T-helper 2 cell treated with Interferon-gamma antibody and Interleukin-4, amounts not matched to agents 5 μg/mL and 100 μg/mL, for 36 hours (primary cell): ENCODE results near the gene JOSD2.

Experiments used
- DNase-seq: peaks from one replicate; pipeline ENCODE4 v3.0.0; 2021; ENCODE audit warnings: low spot score
- H3K27ac Mint-ChIP-seq: one replicate; pipeline ENCODE4 v1.8.0; 2021; ENCODE audit warnings: mild to moderate bottlenecking, mixed read lengths
- H3K27me3 Mint-ChIP-seq: one replicate; pipeline ENCODE4 v1.8.0; 2021; ENCODE audit warnings: low read depth, mixed read lengths
- H3K36me3 Mint-ChIP-seq: one replicate; pipeline ENCODE4 v1.8.0; 2021; ENCODE audit warnings: low read depth, mixed read lengths
- H3K4me1 Mint-ChIP-seq: one replicate; pipeline ENCODE4 v1.8.0; 2021; ENCODE audit warnings: low read depth, mixed read lengths
- H3K4me3 Mint-ChIP-seq: one replicate; pipeline ENCODE4 v1.8.0; 2022; ENCODE audit warnings: mild to moderate bottlenecking, moderate library complexity, mixed read lengths
- H3K9me3 Mint-ChIP-seq: one replicate; pipeline ENCODE4 v1.8.0; 2021; ENCODE audit warnings: mixed read lengths

JOSD2 gene

DNA sequence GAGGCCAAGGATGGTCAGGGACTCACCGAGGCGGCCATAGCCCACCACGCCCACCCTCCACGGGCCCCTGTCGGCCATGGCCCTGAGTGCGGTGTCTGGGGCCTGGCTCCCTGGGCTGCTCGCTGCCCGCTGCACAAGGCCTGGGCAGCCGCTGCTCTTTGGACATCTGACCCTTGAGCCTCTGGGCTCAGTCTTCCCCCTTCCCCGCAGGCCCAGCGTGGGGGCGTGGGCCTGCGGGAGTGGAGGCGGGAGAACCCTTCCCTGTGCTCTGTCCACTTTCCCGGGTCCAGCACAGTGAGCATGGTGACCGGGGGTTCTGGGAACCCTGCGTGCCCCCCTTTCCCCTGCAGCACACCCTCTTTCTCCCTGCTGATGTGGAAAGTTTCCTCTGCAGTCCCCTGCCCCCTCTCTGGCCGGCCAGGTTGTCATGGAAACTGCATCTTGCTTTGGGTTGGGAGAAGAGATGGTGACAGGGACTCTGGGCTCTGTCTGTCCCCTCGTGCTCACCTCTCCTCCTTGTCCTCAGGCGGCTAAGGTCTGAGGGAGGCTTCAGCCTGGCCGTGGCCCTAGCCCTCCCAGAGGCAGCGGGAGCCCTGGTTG is 2.9 kb upstream of the JOSD2 start, which contains the start of gene ASPDH:
Gene ASPDH, minus strand, starts transcription at position 168 of the 600 bp plus-strand sequence. Its CDS starts 90 bp downstream, at position 78.
- no peaks in the 10 kb centered on the region for H3K27me3 Mint-ChIP-seq
- no peak for DNase-seq
- H3K9me3 Mint-ChIP-seq: no peaks in the 10 kb centered on the region
- H3K4me3 Mint-ChIP-seq: peak within 1 kb of the TSS; percentile 49
- H3K36me3 Mint-ChIP-seq: peaks cover under 1% of the 10 kb centered on the region
- peak within 1 kb of the TSS; percentile 57 for H3K27ac Mint-ChIP-seq
- H3K4me1 Mint-ChIP-seq: peaks cover 11% of the 10 kb centered on the region

DNA sequence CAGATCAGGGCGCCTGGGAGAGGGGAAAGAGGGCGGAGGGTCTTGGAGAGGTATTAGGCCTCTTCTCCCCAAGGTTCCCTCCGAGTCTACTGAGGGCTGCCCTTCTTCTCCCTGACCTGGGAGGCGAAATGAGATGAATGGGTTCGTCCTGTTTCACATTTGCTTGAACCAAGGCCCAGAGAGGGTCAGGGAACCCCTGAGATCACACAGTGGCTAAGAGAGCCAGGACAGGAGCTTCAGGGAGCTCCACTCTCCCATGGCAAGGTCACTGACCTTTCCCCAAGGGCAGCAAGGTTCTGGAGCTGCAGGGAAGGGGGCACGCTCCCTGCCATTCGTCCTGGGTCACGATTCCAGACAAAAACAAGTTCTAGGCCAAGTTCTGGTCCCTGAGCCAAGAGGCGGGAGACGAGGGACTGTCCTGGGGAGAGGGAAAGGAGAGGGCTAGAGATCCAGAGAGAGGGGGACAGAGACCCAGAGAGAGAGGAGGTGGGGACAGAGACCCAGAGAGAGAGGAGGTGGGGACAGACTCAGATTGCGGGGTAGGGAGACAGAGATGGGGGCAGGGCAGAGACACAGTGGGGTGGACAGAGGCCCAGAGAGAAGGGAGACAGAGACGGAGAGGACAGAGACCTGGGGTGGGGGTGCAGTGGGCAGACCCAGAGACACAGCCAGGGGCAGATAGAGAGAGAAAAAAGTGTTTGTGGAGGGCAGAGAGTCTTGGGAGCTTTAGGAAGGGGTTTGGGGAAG is 2.2 kb upstream of the JOSD2 start:
- no peak for DNase-seq
- H3K4me3 Mint-ChIP-seq: peak overlapping the region; percentile 49
- H3K27me3 Mint-ChIP-seq: no peaks in the 10 kb centered on the region
- H3K4me1 Mint-ChIP-seq: peaks cover 11% of the 10 kb centered on the region
- no peaks in the 10 kb centered on the region for H3K9me3 Mint-ChIP-seq
- H3K27ac Mint-ChIP-seq: peak overlapping the region; percentile 45
- H3K36me3 Mint-ChIP-seq: peaks cover 3% of the 10 kb centered on the region

DNA sequence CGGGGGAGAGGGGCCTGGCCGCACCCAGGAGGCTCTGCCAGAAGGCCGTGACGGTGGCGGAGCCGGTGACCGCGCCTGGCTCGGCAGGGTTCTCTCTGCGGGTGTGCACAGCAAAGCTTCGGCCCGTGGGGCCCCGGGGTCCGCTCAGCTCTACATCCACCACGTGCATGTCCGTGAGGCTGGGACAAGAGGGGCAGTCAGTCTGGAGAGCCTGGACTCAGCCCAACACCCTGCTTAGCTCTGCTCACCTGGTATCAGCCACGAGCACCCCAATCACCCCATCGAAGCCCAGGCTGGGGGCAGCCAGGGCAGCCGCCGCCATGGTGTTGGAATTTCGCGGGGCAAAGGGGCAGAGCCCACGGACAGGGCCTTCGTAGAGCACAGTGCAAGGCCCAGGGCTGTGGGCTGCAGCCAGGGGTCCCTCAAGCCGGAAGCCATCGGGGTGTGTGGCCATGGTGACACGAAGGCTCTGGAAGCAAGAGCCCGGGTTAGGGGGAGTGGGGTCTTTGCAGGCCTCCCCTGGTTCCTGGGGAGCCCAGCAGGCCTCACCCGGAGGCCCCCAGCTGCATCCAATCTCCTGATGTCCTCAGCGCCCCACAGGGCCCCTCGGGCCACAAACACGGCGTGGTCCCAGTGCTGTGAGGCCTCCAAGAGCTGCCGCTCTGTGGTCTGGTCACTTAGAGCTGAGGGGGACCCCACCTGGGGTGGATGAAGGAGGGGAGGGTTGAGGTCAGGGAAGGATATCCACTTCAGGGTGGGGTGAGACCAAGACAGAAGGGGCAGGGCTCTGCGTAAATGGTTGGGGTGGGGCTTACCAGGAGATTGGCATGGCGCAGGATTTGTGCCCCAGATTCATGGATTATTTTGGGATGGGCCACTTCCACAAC is 1.4 kb upstream of the JOSD2 start:
- H3K4me3 Mint-ChIP-seq: no peak overlapping the region
- H3K27me3 Mint-ChIP-seq: no peaks in the 10 kb centered on the region
- H3K4me1 Mint-ChIP-seq: peaks cover 11% of the 10 kb centered on the region
- no peaks in the 10 kb centered on the region for H3K9me3 Mint-ChIP-seq
- no peak for DNase-seq
- no peak overlapping the region for H3K27ac Mint-ChIP-seq
- peaks cover 3% of the 10 kb centered on the region for H3K36me3 Mint-ChIP-seq

DNA sequence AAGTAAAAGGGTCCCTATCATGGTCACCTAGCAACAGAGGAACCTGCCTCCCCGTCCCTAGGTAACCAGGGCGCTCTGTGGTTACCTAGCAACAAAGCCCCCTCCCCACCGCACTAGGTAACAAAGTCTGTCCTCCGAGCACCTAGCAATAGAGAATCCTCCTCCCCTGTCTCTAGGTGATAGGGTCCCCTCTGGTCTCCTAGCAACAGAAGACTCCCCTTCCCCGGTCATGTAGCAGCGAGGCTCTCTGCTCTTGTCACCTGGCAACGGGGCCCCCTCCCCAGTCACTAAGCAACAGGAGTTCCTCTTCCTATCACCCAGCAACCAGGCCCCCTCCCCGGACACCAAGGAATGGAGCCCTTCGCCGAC is 307 bp downstream of the JOSD2 start:
- Mint-ChIP-seq H3K36me3 (peaks cover 3% of the 10 kb centered on the region), H3K27ac (peak overlapping the region; percentile 100), H3K4me1 (peaks cover 11% of the 10 kb centered on the region), H3K27me3 (no peaks in the 10 kb centered on the region), H3K9me3 (no peaks in the 10 kb centered on the region), H3K4me3 (peak overlapping the region; percentile 98)
- no peak for DNase-seq

DNA sequence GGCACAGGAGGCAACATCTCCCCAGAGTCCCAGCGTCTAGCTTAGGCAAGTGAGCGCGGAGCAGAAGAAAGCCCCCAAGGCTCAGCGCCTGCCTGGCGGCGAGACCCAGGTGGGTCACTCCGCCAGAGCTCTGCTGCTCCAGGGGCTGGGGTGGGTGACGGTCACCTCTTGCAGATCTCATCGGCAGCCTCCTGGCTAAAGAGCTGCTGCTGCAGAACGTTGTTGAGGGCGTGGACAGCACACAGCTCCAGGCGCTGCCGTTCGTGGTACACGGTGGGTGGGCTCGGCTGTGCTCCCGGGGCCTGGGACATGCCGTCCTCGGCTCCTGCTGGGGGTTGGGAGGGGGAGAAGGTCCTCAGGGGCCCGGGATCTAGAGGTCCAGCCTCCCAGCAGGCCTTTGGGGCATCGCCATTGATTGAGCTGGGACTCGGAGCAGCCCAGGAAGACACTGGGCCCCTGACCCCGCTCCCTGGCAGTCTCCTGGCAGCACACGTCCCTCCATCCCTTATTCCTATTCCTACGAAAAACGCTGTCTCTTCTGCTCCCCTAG is 795 bp downstream of the JOSD2 start:
- H3K27ac Mint-ChIP-seq: peak overlapping the region; percentile 100
- H3K9me3 Mint-ChIP-seq: no peaks in the 10 kb centered on the region
- peaks cover 11% of the 10 kb centered on the region for H3K4me1 Mint-ChIP-seq
- H3K36me3 Mint-ChIP-seq: peaks cover 3% of the 10 kb centered on the region
- H3K27me3 Mint-ChIP-seq: no peaks in the 10 kb centered on the region
- DNase-seq: no peak
- H3K4me3 Mint-ChIP-seq: peak overlapping the region; percentile 98

DNA sequence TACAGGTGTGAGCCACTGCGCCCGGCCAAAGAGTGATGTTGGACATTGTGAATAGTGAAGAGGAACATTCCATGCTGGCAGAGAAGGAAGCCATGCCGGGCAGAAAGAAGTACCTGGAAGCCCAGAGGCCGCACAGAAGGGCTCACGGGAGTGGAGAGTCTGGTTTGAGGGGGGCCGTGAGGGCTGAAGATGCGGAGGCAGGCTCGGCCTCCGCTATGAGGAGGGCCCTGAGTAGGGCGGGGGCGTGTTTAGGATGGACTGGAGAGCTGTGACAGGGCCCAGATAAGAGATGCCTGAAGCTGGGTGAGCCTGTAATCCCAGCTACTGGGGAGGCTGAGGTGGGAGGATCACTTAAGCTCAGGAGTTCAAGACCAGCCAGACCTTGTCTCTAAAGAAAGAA is 1.6 kb downstream of the JOSD2 start:
- H3K27ac Mint-ChIP-seq: peak overlapping the region; percentile 69
- peaks cover 11% of the 10 kb centered on the region for H3K4me1 Mint-ChIP-seq
- H3K27me3 Mint-ChIP-seq: no peaks in the 10 kb centered on the region
- H3K9me3 Mint-ChIP-seq: no peaks in the 10 kb centered on the region
- no peak for DNase-seq
- peak overlapping the region; percentile 45 for H3K4me3 Mint-ChIP-seq
- peaks cover 3% of the 10 kb centered on the region for H3K36me3 Mint-ChIP-seq

DNA sequence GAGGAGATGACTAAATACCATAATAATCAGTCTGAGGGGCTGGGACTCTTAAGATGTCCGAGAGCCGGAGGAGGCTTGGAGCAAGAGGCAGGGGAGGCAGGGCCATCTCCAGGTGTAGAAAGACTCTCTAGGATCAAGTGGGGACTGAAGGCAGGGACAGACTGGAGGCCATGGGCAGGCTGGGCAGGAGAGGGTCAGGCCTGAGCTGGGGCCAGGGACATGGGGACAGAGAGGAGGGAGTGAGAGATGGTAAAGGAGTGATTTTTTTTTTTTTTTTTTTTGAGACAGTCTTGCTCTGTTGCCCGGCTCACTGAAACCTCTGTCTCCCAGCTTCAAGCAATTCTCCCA is 2.2 kb downstream of the JOSD2 start:
- peak overlapping the region; percentile 66 for H3K27ac Mint-ChIP-seq
- H3K9me3 Mint-ChIP-seq: no peaks in the 10 kb centered on the region
- peak overlapping the region; percentile 27 for H3K4me3 Mint-ChIP-seq
- DNase-seq: no peak
- H3K36me3 Mint-ChIP-seq: peaks cover 3% of the 10 kb centered on the region
- peaks cover 11% of the 10 kb centered on the region for H3K4me1 Mint-ChIP-seq
- H3K27me3 Mint-ChIP-seq: no peaks in the 10 kb centered on the region

DNA sequence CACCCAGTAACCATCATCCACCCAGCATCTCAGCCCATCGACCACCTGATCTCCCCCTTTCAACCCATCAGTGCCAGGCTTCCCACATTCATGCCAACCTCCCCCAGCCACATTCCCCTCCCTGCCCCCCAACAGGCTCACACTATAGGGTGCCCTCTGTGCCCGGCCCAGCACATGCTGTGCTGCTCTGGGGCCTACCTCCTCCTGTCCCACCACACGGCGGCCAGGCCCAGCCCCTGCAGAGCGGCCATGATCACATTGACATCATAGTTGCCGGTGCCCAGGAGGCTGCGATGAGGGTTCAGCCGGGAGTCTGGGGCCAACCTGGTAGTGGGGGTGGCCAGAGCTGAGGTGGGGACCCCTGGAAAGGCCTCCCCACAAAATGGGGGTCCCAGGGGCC is 3.6 kb downstream of the JOSD2 start:
- peaks cover 11% of the 10 kb centered on the region for H3K4me1 Mint-ChIP-seq
- peaks cover 3% of the 10 kb centered on the region for H3K36me3 Mint-ChIP-seq
- no peaks in the 10 kb centered on the region for H3K9me3 Mint-ChIP-seq
- H3K27ac Mint-ChIP-seq: no peak overlapping the region
- no peak for DNase-seq
- H3K4me3 Mint-ChIP-seq: no peak overlapping the region
- no peaks in the 10 kb centered on the region for H3K27me3 Mint-ChIP-seq

DNA sequence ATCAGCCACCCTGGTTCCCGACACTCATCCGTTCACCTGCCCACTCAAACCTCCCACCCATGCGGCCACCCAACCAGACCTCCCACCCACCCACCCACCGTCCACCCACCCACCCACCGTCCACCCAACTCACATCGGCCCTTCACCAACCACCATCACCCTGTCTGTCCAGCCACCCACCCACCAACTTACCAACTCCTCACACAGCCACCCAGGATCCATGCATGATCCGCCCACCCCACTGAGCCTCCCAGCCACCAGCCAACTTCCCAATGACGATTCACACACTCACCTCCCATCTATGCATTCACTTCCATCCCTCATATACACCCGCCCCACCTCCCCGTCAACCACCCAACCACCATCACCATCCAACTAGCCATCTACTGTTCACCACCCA is 4.3 kb downstream of the JOSD2 start:
- Mint-ChIP-seq H3K4me1 (peaks cover 10% of the 10 kb centered on the region), H3K4me3 (no peak overlapping the region), H3K27me3 (no peaks in the 10 kb centered on the region), H3K36me3 (peaks cover 3% of the 10 kb centered on the region), H3K27ac (no peak overlapping the region), H3K9me3 (no peaks in the 10 kb centered on the region)
- no peak for DNase-seq

DNA sequence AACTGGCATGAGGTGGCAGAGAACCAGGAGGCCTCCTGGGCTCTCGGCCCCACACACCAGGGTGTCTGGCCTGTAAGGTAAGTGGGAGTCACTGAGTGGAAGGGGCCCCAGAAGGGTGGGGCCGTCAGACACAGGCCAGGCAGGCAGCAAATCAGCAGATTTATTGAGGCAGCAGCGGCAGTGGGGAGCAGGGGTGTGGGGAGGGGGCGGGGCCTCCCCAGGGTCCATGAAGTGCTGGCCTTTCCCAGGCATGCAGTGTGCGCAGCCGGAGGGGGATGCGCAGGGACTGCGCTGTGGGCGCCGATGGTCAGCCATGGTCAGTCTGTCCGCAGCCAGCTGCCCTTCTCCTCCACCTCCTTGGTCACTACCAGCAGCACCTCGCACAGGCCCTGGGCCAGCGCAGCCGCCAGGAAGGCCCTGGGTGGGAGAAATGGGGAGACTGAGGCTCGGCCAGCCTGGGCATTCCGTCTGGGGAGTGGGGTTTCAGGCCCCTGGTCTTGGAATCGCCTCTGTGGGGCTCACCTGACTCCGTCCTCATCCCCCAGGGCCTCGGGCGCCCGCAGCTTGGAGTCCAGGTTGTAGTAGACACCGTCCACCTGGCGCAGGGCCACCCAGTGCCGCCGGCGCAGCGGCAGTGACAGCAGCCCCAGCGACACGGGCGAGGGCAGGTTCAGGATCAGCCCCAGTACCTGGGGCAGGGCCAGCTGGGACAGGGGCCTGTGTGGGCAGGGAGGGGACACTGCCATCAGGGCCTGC is 5.0 kb downstream of the JOSD2 start:
- no peaks in the 10 kb centered on the region for H3K27me3 Mint-ChIP-seq
- no peak for DNase-seq
- no peak overlapping the region for H3K4me3 Mint-ChIP-seq
- H3K4me1 Mint-ChIP-seq: peaks cover 7% of the 10 kb centered on the region
- peaks cover 3% of the 10 kb centered on the region for H3K36me3 Mint-ChIP-seq
- H3K9me3 Mint-ChIP-seq: no peaks in the 10 kb centered on the region
- H3K27ac Mint-ChIP-seq: no peak overlapping the region

DNA sequence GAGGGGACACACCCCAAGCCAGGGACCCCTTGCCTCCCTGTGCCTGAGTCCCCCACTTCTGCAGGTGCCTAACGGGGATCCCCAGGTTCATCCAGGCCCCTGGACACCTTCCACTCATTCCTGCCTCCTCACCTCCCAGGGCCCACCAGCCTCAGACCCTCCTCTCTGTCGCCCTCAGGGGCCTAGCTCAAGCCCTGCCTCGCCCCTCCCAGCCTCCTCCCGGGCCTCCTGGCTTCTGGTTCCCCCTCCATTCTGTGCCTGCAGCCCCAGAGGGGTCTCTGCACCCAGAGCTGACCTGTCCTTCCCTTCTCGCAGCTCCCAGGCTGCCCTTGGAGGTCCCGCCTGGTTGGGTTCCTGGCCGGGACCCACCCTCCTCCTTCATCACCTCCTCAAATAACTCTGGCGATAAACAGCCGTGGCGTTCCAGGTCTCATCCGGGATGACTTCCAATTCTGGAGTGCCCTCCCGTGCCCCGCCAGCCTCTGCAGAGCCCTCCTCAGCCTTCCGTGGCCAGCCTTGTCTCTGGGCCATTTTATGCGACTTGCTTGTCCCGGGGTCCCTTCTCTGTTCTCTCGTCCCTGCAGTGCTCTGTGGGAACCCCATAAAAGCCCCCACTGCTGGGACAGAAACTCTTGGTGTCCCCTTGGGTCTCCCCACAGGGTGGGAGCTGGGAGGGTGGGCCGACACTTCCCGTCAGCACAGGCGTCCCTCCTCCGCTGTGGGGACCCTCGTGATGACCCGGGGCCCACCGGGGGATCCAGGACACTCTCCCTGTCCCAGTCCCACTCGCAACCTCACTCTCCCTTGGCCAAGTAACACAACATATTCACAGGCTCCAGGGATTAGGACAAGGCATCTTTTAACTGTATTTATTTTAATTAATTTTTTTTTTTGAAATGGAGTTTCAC is 9.2 kb downstream of the JOSD2 start:
- DNase-seq: no peak
- Mint-ChIP-seq H3K27me3 (no peaks in the 10 kb centered on the region), H3K36me3 (no peaks in the 10 kb centered on the region), H3K4me3 (no peak overlapping the region), H3K9me3 (no peaks in the 10 kb centered on the region), H3K4me1 (no peaks in the 10 kb centered on the region), H3K27ac (no peak overlapping the region)

DNA sequence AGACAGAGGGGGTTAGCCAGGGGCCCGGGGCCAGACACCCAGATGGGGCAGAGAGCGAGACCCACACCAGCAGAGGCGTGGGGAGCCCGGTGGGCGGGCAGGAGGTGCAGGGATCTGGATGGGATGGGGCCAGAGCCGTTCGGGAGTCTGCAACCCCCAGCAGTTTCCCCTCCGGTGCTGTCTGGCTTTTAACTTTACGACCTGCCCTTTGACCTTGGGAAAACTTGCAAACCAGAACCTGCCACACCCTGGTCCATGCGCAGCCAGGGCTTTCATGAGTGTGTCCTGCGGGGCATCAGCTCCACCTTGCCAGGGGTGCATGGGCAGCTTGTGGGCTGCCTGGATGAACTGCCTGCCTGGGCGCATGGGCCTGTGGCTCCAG is 9.8 kb downstream of the JOSD2 start:
- Mint-ChIP-seq H3K36me3 (no peaks in the 10 kb centered on the region), H3K27ac (no peak overlapping the region), H3K4me3 (no peak overlapping the region), H3K9me3 (no peaks in the 10 kb centered on the region), H3K27me3 (no peaks in the 10 kb centered on the region), H3K4me1 (no peaks in the 10 kb centered on the region)
- no peak for DNase-seq

DNA sequence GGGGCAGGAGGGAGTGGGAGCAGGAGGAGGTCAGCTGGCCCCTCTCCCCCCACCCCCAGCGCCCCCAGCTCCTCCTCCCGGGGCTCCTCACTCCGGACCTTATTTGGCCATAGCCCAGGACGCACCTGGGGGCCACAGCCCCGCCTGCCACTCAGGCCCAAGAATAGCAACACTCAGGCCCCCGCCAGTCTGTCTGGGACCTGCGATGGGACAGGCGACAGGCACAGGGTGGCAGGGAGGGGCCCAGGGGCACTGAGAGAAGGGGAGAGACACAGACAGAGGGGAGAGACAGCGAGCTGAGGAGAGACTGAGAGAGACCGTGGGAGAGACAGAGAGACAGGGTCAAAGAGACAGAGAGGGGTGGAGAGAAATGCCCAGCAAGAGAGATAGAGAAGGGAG is 10.2 kb downstream of the JOSD2 start:
- Mint-ChIP-seq H3K4me3 (no peak overlapping the region), H3K4me1 (no peaks in the 10 kb centered on the region), H3K27me3 (no peaks in the 10 kb centered on the region), H3K36me3 (no peaks in the 10 kb centered on the region), H3K9me3 (no peaks in the 10 kb centered on the region), H3K27ac (no peak overlapping the region)
- DNase-seq: no peak
